KMS-11 (cell line): ENCODE results near the gene LAX1.

Experiments
- H2AFZ ChIP-seq: fragments of 200-600 bp; sonication (generic); 2 replicates; pipeline ENCODE4 v1.6.1; 2016; ENCODE audit warnings: antibody characterized with exemption, mixed run types, low read depth
- H3K27ac ChIP-seq: fragments of 200-600 bp; sonication (generic); 2 replicates; pipeline ENCODE4 v1.6.1; 2016; ENCODE audit warnings: mild to moderate bottlenecking, mixed run types
- H3K27me3 ChIP-seq: fragments of 200-600 bp; sonication (generic); 2 replicates; pipeline ENCODE4 v1.6.1; 2017; ENCODE audit warnings: mild to moderate bottlenecking, low read depth, mixed run types, moderate library complexity; ENCODE audit not compliant: insufficient read depth
- H3K36me3 ChIP-seq: fragments of 200-600 bp; sonication (generic); 2 replicates; pipeline ENCODE4 v1.6.1; 2017; ENCODE audit warnings: mild to moderate bottlenecking, mixed run types; ENCODE audit not compliant: insufficient read depth
- H3K4me1 ChIP-seq: fragments of 200-600 bp; sonication (generic); 2 replicates; pipeline ENCODE4 v1.6.1; 2016; ENCODE audit warnings: mild to moderate bottlenecking, low read depth, mixed run types; ENCODE audit not compliant: poor library complexity, severe bottlenecking
- H3K4me2 ChIP-seq: fragments of 200-600 bp; sonication (generic); 2 replicates; pipeline ENCODE4 v1.7.0; 2016; ENCODE audit warnings: mild to moderate bottlenecking, mixed run types
- H3K4me3 ChIP-seq: fragments of 200-600 bp; sonication (generic); IDR thresholded peaks from 2 replicates; pipeline ENCODE4 v1.6.1; 2017; ENCODE audit warnings: low read depth, low read length, mixed read lengths; ENCODE audit not compliant: insufficient read depth
- H3K79me2 ChIP-seq: fragments of 200-600 bp; sonication (generic); 2 replicates; pipeline ENCODE4 v1.6.1; 2016; ENCODE audit warnings: low read depth, mixed run types; ENCODE audit not compliant: insufficient read depth
- H3K9ac ChIP-seq: fragments of 200-600 bp; sonication (generic); 2 replicates; pipeline ENCODE4 v1.6.1; 2016; ENCODE audit warnings: mild to moderate bottlenecking, mixed run types
- H4K20me1 ChIP-seq: fragments of 200-600 bp; sonication (generic); 2 replicates; pipeline ENCODE4 v1.6.1; 2016; ENCODE audit warnings: mild to moderate bottlenecking, mixed run types; ENCODE audit not compliant: insufficient read depth
- CTCF ChIP-seq: fragments of 200-600 bp; sonication (generic); conservative IDR thresholded peaks from 2 replicates; pipeline ENCODE4 v1.6.1; 2017; ENCODE audit warnings: low read depth, mild to moderate bottlenecking, antibody characterized with exemption, low read length, moderate library complexity, mixed read lengths

LAX1 gene

GRCh38 chr1:203813581-203814341 lies 48.8 kb downstream of the LAX1 start:
- no peaks in the 10 kb centered on the region for H3K27me3 ChIP-seq
- H3K79me2 ChIP-seq: peaks cover 54% of the 10 kb centered on the region
- H3K4me1 ChIP-seq: no peaks in the 10 kb centered on the region
- H3K4me3 ChIP-seq: no peak overlapping the region
- no peak for TF ChIP-seq CTCF
- H2AFZ ChIP-seq: no peak overlapping the region
- H3K4me2 ChIP-seq: no peak overlapping the region
- no peaks in the 10 kb centered on the region for H4K20me1 ChIP-seq
- peaks cover 11% of the 10 kb centered on the region; the same call in 1 of the 2 replicates for H3K36me3 ChIP-seq
- no peak overlapping the region for H3K9ac ChIP-seq
- H3K27ac ChIP-seq: no peak overlapping the region

GRCh38 chr1:203818399-203818798 lies 53.4 kb downstream of the LAX1 start:
- no peak for TF ChIP-seq CTCF
- H4K20me1 ChIP-seq: no peaks in the 10 kb centered on the region
- H3K27ac ChIP-seq: no peak overlapping the region
- H3K36me3 ChIP-seq: peaks cover 22% of the 10 kb centered on the region; the same call in 1 of the 2 replicates
- peaks cover 29% of the 10 kb centered on the region; the same call in 1 of the 2 replicates for H3K79me2 ChIP-seq
- H3K4me1 ChIP-seq: no peaks in the 10 kb centered on the region
- H2AFZ ChIP-seq: no peak overlapping the region
- no peak overlapping the region for H3K4me3 ChIP-seq
- no peaks in the 10 kb centered on the region for H3K27me3 ChIP-seq
- H3K4me2 ChIP-seq: no peak overlapping the region
- H3K9ac ChIP-seq: no peak overlapping the region

- no peak overlapping the region for H3K27ac ChIP-seq
- no peaks in the 10 kb centered on the region for H4K20me1 ChIP-seq
- H3K36me3 ChIP-seq: peaks cover 16% of the 10 kb centered on the region; the same call in 1 of the 2 replicates
- no peaks in the 10 kb centered on the region for H3K27me3 ChIP-seq
- no peak for TF ChIP-seq CTCF
- no peaks in the 10 kb centered on the region for H3K4me1 ChIP-seq
- no peak overlapping the region for H2AFZ ChIP-seq
- H3K79me2 ChIP-seq: peaks cover 22% of the 10 kb centered on the region; the same call in 1 of the 2 replicates
- no peak overlapping the region for H3K4me3 ChIP-seq
- H3K9ac ChIP-seq: no peak overlapping the region
- H3K4me2 ChIP-seq: no peak overlapping the region
These were observed 58.3 kb downstream of the LAX1 start for GRCh38 chr1:203823306-203823705.
